ENCODE measurements around the gene RPL36AL. TPM values are rescaled to one million over a fixed set of nuclear protein-coding genes. Genes with fewer than 3 reads are reported as not detected.
A peak's percentile ranks its signal among the peaks of the same experiment; 100 is the strongest.
"Not testable (repeated sequence)": the region's sequence is repeated elsewhere in the genome, so short reads cannot be mapped to it uniquely, and the experiment has no call there.

The RPL36AL gene
- total RNA-seq, 1 donor from 2014 or later = 87.6 TPM

GRCh38 chr14:49621114-49621881 is 872 bp upstream of the RPL36AL start:
- FAIRE-seq (no peak), DNase-seq (ENCODE audit: low spot score in 2 of 2) (peak in 1 of 2 donors; percentile 49)

- no peak for DNase-seq (ENCODE audit: low spot score in 2 of 2)
- FAIRE-seq = no peak
Observed at GRCh38 chr14:49619730-49620129, 696 bp downstream of the RPL36AL start.

GRCh38 chr14:49619273-49619672 is 1.2 kb downstream of the RPL36AL start:
- not testable (repeated sequence) for FAIRE-seq; DNase-seq (ENCODE audit: low spot score in 2 of 2)

GRCh38 chr14:49617852-49618519 is 2.4 kb downstream of the RPL36AL start:
- DNase-seq (ENCODE audit: low spot score in 2 of 2) = no peak
- no peak for FAIRE-seq

- DNase-seq (ENCODE audit: low spot score in 2 of 2) = no peak
- no peak for FAIRE-seq
Observed at GRCh38 chr14:49615776-49616175, 4.7 kb downstream of the RPL36AL start.

GRCh38 chr14:49614196-49614595 is 6.2 kb downstream of the RPL36AL start:
- FAIRE-seq (no peak), DNase-seq (ENCODE audit: low spot score in 2 of 2) (no peak)

GRCh38 chr14:49612671-49613070 is 7.8 kb downstream of the RPL36AL start:
- FAIRE-seq (no peak), DNase-seq (ENCODE audit: low spot score in 2 of 2) (no peak)

- FAIRE-seq (no peak), DNase-seq (ENCODE audit: low spot score in 2 of 2) (no peak)
Observed at GRCh38 chr14:49612251-49612650, 8.2 kb downstream of the RPL36AL start.

- FAIRE-seq = no peak
- no peak for DNase-seq (ENCODE audit: low spot score in 2 of 2)
Observed at GRCh38 chr14:49607583-49607982, 12.8 kb downstream of the RPL36AL start.

- DNase-seq (ENCODE audit: low spot score in 2 of 2) (peak; percentile 67 to 72), FAIRE-seq (no peak)
Observed at GRCh38 chr14:49598485-49599300, 21.7 kb downstream of the RPL36AL start, which contains the start of gene LRR1. Gene LRR1 (plus strand): TSS chr14:49598940. CDS start chr14:49599021, 81 bp downstream.

- no peak for FAIRE-seq
- peak in 1 of 2 donors; percentile 27 for DNase-seq (ENCODE audit: low spot score in 2 of 2)
Observed at GRCh38 chr14:49598189-49598484, 22.3 kb downstream of the RPL36AL start.

- FAIRE-seq (no peak), DNase-seq (ENCODE audit: low spot score in 2 of 2) (no peak)
Observed at GRCh38 chr14:49594347-49595091, 25.9 kb downstream of the RPL36AL start.

- no peak for DNase-seq (ENCODE audit: low spot score in 2 of 2)
- no peak for FAIRE-seq
Observed at GRCh38 chr14:49593016-49593415, 27.4 kb downstream of the RPL36AL start.

- FAIRE-seq (no peak), DNase-seq (ENCODE audit: low spot score in 2 of 2) (no peak)
Observed at GRCh38 chr14:49589387-49589786, 31.0 kb downstream of the RPL36AL start.

- FAIRE-seq = peak; percentile 54
- DNase-seq (ENCODE audit: low spot score in 2 of 2) = peak; percentile 32 to 45
Observed at GRCh38 chr14:49586673-49587460, 33.6 kb downstream of the RPL36AL start.

- FAIRE-seq (no peak), DNase-seq (ENCODE audit: low spot score in 2 of 2) (peak; percentile 73 to 91)
Observed at GRCh38 chr14:49585803-49586672, 34.4 kb downstream of the RPL36AL start, which contains the start of gene RPS29. Gene RPS29 (minus strand): TSS chr14:49586380. CDS start chr14:49586346, 34 bp downstream.

GRCh38 chr14:49584981-49585640 is 35.3 kb downstream of the RPL36AL start:
- FAIRE-seq; DNase-seq (ENCODE audit: low spot score in 2 of 2): not testable (repeated sequence)

GRCh38 chr14:49584058-49584457 is 36.4 kb downstream of the RPL36AL start:
- DNase-seq (ENCODE audit: low spot score in 2 of 2) (no peak), FAIRE-seq (no peak)
